ENCODE data around the gene FGB.

DNA sequence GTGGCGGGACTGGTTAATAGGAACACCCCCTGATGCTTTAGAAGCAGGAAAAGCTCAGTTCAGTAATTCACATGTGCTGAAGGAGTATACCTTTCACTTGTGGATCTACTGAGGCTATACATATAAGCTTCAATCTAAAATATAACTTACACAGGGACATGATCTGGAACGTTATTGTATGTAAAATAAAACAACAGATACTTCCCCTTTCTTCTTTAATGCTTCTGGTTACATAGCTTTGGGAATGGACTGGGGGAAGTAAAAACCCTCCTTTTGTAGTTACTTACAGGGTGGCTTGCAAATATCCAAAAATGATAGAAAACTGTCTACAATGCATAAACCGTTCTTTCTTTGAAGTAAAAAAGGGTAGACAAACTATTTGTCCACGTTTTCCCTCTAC lies 47.8 kb downstream of the FGB start:
- TF ChIP-seq CTCF (IDR thresholded peaks at IDR 0.05) (no peak), POLR2AphosphoS5 (IDR thresholded peaks at IDR 0.05; ENCODE audit: low read depth, low read length) (no peak)
